Myocyte (in vitro differentiated cells): ENCODE measurements around the gene CCDC78. TPM values are rescaled to one million over a fixed set of nuclear protein-coding genes. Genes with fewer than 3 reads are reported as not detected.
A peak's percentile ranks its signal among the peaks of the same experiment; 100 is the strongest.
"Not testable (repeated sequence)": the region's sequence is repeated elsewhere in the genome, so short reads cannot be mapped to it uniquely, and the experiment has no call there.

ENCODE experiments used
- DNase-seq: peaks from one replicate; pipeline ENCODE4 v3.0.0-alpha.2; 2012; ENCODE audit warnings: low read depth
- total RNA-seq: library from RNA; depleted of rRNA; stranded (reverse); fragments of >200 nt; gene quantifications from 2 replicates; pipeline ENCODE4 v1.2.3, GENCODE V29; 2014

Gene CCDC78
- total RNA-seq, 1 donor from 2014 or later = 6.0 TPM

DNA sequence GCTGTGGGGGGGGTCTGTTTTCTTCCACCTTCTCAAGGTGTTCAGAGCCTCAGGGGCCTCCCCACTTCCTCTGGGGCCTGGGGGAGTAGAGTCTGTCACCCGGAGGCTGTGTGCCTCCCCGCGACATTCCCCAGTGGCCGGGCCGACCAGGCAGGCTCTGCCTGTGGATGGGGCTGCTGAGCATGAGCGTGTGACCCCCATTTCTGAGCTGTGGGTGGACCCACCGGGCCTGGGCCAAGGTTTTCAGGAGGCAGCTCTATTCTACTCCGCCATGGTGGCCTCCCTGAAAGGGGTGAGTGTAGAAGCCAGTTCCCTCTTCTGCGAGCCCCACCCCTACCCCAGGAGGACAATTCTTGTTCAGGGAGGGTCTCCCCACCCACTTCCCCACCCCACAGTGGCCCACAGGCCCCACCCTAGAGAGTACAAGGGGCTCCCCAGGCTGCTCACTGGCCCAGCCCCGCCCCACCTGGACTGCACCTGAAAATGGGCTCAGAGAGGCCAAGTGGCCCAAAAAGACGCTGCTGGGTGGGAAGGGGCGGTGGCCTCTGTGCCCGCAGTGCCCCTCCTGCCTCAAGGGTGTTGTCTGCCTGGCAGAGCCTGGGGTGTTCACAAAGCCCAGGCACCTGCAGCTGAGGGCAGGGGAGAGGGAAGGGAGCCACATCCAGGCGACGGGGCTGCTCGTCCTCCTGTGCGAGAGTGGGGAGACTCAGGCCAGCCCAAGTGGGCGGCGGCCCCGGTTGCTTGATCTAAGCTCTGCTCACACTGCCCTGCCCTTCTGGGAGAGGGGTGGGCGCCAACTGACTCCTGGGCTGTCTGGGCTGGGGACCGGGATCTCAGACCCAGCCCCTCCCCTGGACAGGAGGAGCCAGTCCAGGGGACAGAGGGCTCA lies 35.6 kb upstream of the CCDC78 start:
- DNase-seq = no peak

DNA sequence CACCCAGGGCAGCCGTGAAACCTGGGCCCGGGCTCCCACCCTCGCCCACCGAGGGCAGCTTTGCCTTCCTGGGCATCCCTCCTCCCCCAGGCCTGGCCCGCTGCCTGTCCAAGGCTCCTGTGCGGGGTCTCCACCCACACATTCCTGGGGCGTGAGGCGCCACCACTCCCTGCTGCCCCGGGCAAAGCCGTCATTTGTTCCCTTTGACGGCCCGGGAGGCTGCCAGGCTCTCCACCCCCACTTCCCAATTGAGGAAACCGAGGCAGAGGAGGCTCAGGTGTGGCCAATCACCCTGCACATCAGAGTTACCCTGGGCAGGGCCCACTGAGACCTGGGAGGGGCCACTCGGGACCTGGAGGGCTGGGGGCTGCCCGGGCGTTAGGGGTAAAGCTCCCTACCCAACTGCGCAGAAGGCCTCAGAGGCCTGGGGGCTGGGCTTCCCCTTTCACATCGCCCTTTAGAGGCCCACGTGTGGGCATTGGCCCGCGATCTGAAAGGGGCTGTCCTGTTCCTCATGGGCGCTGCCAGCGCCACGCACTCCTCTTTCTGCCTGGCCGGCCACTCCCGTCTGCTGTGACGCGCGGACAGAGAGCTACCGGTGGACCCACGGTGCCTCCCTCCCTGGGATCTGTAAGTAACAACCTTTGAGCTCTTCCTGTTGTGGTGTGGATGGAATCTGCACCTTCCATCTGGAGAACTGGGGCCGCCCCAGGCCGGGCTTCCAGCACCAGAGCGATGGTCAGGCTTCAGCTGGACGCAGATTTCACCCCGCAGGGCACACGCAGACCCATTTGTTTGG lies 34.5 kb upstream of the CCDC78 start, which contains the start of gene MSLN:
TSS of gene MSLN (plus strand) at position 190 of the 799 bp plus-strand sequence. CDS start 1,947 bp downstream, outside the sequence.
- DNase-seq = no peak

DNA sequence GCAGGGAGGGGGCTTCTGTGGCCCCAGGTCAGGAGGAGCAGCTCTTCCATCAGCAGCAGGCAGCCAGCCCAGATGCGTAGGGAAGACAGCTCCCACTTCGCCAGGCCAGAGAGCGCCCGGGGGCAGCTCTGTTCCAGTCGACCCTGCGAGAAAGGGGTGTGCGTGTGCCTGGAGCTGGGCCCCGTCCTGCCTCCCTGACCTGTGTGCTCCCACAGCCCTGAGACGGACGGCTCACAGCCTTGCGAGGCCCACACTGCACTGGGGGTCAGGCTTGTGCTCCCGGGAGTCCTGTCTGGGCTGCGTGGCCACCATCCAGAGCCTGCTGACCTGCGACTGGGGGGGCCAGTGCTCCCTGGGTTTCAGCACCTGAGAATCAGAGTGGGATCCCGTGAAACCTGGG lies 33.8 kb upstream of the CCDC78 start:
- no peak for DNase-seq

DNA sequence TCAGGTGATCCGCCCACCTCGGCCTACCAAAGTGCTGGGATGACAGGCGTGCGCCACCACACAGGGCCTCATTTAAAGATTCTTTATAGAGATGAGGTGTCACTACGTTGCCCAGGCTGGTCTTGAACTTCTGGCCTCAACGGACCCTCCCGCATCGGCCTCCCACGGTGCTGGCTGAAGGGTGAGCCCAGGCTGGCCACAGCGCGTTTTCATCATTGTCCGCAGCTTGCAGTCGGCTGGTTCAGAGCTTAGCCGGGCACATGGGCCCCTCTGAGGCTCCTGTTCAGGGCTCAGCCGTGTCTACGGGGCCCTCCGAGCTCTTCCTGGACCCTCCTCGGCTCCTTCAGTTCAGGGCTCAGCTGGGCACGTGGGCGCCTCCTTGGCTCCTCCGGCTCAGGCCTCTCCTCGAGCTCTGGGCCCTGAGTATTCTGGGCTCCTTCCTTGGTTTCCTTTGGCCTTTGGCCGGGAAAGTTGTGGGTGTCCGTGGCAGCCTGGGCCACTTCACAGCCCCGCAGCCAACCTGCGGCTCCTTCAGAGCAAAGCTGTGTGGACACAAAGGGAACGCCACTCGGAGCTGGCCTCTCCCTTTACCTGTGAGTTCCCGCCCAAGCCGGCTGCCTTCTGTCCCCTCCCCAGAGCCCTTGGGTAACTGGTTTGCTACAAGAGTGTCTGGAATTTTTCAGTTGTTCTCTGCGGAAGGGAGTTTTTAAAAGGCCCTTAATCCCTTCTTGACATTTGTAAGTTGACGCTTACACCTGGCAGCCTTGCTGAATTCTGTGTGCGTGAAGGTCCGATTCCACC lies 33.1 kb upstream of the CCDC78 start:
- no peak for DNase-seq

DNA sequence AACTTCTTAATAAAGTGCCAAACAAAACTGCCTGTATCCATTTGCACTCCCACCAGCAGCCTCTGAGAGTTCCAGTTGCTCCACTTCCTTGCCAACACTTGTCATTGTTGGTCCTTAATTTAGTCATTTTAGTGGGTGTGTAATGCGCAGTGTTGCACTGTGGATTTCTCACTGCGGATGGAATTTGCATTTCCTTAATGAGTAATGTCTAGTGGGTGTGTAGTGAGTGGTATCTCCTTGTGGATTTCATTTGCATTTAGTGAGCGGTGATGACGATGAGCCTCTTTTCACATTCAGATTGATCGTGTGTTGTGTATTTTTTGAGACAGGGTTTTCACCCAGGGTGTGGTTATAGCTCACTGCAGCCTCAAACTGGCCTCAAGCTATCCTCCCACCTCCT lies 30.2 kb upstream of the CCDC78 start:
- no peak for DNase-seq

DNA sequence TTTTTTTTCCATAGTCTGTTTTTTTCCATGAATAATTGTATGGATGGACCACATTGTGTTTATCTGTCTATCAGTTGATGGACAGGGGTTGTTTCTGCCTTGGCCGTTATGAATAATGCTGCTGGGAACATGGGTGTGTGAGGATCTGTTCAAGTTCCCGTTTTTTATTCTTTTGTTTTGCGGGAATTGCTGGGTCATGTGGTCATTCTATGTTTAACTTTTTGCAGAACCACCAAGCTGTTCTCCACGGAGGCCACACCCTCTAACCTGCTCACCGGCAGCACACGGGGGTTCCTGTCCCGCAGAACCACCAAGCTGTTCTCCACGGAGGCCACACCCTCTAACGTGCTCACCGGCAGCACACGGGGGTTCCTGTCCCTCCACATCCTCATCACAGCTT lies 28.4 kb upstream of the CCDC78 start:
- DNase-seq = no peak

DNA sequence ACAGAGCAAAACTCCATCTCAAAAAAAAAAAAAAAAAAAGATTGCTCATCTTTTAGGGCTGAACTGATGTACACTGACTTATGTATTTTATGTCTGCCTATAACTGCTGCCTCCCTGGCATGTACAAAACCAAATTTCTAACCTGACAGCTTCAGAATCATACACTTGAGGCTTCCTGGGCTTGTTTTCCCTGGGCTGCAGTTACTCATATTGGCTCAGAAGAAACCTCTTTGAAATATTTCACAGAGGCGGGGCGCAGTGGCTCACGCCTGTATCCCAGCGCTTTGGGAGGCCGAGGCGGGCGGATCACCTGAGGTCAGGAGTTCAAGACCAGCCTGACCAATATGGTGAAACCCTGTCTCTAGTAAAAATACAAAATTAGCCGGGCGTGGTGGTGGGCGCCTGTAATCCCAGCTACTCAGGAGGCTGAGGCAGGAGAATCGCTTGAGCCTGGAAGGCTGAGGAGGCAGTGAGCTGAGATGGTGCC lies 27.9 kb upstream of the CCDC78 start:
- DNase-seq = not testable (repeated sequence)

DNA sequence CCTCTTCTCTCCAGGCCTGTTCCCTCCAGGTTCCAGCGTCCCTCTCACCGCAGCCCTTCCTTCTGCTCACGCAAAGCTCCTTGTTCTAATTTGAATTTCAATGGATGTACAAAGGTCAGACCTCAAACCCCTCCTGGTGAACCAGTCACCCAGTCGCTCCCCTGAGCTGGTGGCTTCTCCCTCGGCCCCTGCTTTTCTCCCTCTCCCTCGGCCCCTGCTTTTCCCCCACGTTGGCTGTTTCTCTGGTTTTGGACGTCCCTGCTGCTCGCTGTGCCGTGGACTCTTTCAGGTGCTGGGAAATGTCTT lies 25.7 kb upstream of the CCDC78 start:
- no peak for DNase-seq

DNA sequence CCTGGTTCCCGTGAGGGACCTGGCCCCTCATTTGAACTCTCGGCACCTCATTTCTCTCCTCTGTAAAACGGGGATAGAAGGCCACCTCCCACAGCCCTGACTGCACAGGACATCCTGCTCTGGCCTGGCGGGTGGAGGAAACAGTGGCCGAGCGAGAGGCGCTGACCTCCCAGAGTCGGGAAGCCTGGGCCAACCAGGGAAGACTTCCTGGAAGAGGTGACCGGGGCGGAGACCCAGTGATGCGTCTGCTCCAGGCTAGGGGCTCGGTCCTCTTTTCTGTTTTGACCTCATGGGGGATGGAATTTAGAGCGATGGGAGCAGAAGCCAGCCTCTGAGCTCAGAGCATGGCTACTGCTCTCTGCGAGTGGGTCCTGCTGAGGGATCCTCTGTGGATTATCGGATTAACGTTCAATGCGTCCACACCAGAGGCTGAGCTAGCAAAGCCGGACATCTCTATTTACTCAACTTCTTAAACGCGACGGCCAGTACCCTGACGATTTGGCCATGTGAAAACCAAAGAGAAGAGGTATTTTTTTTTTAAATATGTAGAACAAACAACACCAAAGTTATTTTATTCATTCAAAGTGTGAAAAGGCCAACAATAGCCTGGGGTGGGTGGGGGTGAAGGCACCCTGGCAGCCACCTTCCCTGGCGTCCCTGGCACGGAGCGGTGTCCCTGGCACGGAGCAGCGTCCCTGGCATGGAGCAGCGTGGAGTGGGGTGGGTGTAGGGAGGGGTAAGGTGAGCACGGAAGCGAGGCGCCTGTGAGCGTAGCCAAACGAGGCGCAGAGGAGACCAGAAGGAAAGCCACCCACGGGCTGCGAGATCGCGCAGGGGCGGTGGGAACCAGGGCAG lies 25.1 kb upstream of the CCDC78 start:
- no peak for DNase-seq

DNA sequence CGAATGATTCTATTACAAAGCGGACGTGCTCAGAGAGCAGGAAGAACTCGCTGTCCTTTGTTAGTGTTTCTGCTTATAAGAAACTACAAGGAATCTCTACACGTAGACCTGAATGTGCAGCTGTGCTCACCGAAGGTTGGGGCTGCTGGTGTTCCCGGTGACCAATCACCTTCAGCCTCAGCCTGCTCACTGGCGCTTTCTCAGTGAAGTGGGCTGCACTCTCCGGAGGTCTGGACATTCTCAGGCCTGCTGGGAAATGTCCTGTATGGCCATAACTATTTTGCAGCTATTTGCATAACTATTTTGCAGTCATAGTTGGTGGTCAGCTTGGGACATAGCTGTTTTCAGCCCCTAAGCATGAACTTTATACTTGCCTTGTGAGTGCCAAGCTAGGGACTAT lies 24.2 kb upstream of the CCDC78 start:
- no peak for DNase-seq

DNA sequence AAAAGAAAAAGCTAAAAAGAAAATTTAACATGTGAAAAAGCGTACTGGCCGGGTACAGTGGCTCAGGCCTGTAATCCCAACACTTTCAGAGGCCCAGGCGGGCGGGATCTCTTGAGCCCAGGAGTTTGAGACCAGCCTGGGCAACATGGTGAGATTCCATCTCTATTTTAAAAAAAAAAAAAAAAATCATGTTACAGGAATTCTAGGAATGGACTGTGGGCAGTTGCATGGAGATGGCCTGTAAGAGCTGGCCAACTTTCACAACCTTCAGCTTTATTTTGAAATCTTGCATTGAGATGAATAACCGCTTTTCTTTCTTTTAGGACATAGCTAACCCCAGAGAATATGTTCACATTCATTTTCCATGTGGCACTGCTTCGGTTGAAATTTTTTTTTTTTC lies 22.8 kb upstream of the CCDC78 start:
- peak; percentile 30 for DNase-seq

DNA sequence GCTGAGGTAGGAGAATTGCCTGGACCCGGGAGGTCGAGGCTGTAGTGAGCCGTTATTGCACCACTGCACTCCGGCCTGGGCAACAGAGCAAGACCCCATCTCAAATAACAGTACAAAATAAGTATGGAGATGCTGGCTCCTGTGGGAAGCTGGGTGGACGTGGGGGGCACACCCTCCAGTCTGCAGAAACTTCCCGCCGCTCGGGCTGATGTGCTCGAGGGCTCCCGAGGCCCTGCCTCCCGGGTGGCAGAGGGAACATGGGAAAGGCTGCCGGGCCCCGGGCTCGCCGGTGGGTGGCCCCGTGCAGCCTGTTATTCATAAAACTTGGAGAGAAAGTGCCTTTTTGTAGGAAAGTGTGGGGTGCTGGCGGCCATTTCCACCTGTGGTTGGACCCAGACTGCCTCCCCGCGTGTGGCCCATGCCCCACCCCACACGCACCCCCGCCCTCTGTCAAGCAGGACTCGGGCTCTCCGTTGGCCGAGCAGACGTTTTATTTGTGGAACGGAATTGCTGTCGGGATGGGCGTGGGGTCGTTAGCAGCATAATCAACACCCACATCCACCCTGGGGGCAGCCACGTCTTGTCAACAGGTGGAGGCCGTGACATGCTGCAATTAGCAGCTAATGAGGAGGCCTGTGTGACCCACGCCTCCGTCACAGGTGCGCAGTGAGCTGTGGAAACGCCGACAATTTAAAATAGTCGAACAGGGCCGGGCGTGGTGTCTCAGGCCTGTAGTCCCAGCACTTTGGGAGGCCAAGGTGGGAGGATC lies 21.9 kb upstream of the CCDC78 start:
- DNase-seq = no peak

DNA sequence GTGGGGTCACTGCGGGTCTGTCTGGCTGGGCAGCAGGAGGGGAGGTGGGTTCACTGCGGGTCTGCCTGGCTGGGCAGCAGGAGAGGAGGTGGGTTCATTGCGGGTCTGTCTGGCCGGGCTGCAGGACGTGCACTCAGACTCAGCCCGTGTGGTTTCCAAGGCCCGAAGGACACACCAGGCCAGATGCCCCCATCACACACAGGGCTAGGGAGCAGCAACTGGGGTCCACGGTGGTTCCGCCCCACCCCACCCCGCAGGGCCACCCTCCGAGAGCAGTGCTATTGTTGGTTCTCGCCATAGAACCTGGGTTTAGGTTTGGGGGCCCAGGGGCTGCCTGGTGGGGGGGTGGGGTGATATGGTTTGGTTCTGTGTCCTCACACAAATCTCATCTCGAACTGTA lies 20.4 kb upstream of the CCDC78 start:
- DNase-seq = no peak

DNA sequence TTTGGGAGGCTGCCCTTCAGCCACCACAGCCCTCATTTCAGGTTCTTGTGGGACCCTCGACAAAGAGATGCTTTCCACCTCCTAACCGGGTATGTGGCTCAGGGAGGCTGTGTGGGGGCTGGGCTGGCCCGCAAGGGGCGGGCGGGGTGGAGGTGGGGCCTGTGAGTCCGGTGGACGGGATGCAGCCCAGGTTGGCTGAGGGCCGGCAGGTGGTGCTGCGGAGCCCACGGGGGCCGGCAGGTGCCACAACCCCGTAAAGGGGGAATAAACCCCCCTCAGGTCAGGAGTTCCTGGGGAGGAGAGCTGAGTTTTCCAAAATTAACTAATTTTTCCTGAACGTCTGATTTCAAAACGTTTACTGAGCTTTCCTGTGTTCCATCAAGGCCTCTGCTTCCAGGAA lies 19.5 kb upstream of the CCDC78 start:
- no peak for DNase-seq

DNA sequence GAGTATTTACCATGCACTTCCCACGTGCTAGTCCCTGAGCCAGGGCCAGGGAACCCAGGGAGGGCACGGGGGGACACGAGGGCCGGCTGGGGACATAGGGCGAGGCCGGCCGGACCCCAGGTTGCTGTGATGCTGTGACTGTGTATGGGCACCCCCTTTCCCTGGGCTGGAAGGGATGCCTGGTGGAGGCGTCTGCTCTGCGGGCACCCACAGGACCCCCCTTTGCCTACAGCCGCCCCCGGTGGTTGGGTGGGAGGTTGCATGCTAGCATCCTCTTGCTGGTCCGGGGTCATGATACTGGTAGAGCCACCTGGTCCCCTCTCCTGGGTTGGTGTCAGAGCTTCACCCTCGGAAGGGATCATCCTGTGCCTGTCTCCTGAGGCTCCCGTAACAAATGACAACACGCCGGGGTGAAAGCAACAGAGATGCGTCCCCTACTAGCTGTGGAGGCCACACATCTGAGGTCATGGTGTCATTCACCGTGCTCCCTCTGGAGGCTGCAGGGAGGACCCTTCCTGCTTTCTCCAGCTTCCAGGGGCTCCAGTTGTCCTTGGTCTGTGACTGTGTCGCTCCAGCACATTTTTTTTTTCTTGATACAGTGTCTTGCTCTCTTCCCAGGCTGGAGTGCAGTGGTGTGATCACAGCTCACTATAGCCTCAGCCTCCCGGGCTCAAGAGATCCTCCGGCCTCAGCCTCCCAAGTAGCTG lies 17.7 kb upstream of the CCDC78 start:
- DNase-seq = no peak

DNA sequence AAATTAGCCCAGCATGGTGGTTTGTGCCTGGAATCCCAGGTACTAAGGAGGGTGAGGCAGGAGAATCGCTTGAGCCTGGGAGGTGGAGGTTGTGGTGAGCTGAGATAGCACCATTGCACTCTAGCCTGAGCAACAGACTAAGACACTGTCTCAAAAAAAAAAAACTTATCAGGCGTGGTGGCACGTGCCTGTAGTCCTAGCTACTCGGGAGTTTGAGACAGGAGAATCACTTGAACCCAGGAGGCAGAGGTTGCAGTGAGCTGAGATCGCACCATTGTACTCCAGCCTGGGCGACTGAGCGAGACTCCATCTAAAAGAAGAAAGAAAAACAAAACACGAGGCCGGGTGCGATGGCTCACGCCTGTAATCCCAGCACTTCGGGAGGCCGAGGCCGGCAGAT lies 16.7 kb upstream of the CCDC78 start:
- DNase-seq = not testable (repeated sequence)

DNA sequence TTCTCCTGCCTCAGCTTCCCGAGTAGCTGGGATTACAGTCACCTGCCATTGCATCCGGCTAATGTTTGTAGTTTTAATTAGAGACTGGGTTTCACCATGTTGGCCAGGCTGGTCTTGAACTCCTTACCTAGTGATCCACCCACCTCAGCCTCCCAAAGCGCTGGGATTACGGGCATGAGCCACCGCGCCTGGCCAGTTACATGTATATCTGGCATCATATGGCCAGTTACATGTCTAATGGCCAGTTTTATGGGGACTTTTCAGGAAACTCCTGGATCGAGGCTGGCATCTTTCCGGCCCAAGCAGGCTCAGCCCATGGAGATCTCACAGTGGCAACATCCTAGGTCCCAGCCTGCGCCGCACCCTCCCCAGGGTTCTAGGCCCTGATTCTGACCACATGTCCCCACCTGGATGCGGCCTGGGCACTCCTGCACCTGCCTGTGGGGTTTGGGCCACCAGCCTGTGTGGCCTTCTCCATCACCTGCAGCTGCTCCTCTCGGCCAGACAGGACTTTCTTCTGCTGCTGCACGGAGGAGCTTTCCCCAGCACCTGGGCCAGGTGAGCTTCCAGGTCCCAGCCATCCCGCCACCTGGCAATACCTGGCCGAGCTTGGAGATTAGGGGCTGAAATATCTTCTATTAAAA lies 15.9 kb upstream of the CCDC78 start:
- DNase-seq = no peak

DNA sequence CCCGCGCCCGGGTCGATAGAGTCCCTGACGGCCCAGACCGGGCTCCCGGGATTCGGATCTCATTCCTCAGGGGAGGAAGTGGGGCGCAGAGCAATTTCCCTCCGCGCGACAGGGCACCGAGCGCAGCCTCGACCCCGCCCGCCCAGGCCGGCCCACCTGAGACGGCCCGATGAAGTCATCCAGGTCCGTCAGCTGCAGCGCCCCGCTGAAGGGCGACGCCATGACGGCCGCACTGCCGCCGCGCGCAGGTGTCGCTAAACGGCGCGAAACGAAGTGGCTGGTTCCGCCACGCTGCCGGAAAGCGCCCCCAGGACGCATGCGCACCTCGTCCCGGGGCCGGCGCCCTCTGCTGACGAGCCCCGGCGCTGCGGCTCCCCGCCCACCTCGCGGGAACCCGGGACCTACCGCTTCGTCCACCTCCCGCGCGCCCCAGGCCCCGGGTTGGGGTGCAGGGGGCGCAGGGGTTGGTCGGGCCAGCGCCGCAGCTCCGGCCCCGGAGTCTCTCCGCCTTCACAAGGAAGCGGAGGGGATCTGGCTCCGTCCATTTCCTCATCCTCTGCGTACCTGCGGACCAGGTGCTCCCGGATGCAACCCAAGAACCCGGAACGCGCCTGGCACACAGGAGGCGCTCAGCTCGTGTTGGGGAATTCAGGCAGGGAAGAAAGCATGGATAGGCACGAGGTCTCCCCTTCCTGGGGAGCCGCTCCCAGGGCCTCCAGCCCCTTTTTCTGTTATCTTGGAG lies 14.7 kb upstream of the CCDC78 start, which contains the start of gene CIAO3:
TSS of gene CIAO3 (minus strand) at position 234 of the 742 bp plus-strand sequence. CDS start at position 222, 12 bp downstream.
- DNase-seq = peak; percentile 89
